ENCODE results near the gene GRAP. TPM values are rescaled to one million over a fixed set of nuclear protein-coding genes. Genes with fewer than 3 reads are reported as not detected.

Gene GRAP
- total RNA-seq, 1 experiment from 2014 or later, result 0.66 TPM

- no peak for DNase-seq
- Histone ChIP-seq H3K27me3 (ENCODE audit: control insufficient read depth, insufficient read depth, low read length) (no peaks in the 10 kb centered on the region), H3K36me3 (replicated peaks; ENCODE audit: control insufficient read depth, insufficient read depth, low read length) (no peaks in the 10 kb centered on the region), H3K4me3 (ENCODE audit: insufficient read depth, low read depth, low read length) (no peak overlapping the region)
These were observed 29.4 kb downstream of the GRAP start for GRCh38 chr17:19017401-19017800.

- no peak overlapping the region for H3K4me3 ChIP-seq (ENCODE audit: insufficient read depth, low read depth, low read length)
- DNase-seq, result no peak
- H3K36me3 ChIP-seq (replicated peaks; ENCODE audit: control insufficient read depth, insufficient read depth, low read length), result no peaks in the 10 kb centered on the region
- H3K27me3 ChIP-seq (ENCODE audit: control insufficient read depth, insufficient read depth, low read length), result no peaks in the 10 kb centered on the region
These were observed 29.9 kb downstream of the GRAP start for GRCh38 chr17:19016881-19017280.

DNA sequence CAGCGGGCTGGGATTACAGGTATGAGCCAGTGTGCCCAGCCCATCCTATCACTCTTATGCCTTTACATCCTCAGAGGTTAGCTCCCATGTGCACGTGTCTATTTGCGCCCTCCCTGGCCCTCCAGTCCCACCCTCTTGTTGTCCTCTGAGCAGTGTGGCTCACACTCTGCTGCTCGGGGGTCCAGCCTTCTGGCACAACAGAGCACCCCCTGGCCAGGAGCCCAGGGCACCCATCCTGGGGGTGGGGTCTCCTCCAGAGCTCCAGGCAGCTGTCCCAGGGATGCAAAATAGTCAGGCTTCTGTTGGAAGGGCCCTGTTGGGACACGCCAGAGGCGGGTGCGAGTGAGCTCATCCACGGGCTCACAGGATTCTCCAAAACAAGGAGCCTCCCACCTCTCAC lies 30.5 kb downstream of the GRAP start:
- DNase-seq, result no peak
- Histone ChIP-seq H3K27me3 (ENCODE audit: control insufficient read depth, insufficient read depth, low read length) (no peaks in the 10 kb centered on the region), H3K4me3 (ENCODE audit: insufficient read depth, low read depth, low read length) (no peak overlapping the region), H3K36me3 (replicated peaks; ENCODE audit: control insufficient read depth, insufficient read depth, low read length) (no peaks in the 10 kb centered on the region)

- Histone ChIP-seq H3K36me3 (replicated peaks; ENCODE audit: control insufficient read depth, insufficient read depth, low read length) (no peaks in the 10 kb centered on the region), H3K4me3 (ENCODE audit: insufficient read depth, low read depth, low read length) (no peak overlapping the region), H3K27me3 (ENCODE audit: control insufficient read depth, insufficient read depth, low read length) (no peaks in the 10 kb centered on the region)
- no peak for DNase-seq
These were observed 31.3 kb downstream of the GRAP start for GRCh38 chr17:19015428-19015827.

- H3K27me3 ChIP-seq (ENCODE audit: control insufficient read depth, insufficient read depth, low read length), result no peaks in the 10 kb centered on the region
- H3K36me3 ChIP-seq (replicated peaks; ENCODE audit: control insufficient read depth, insufficient read depth, low read length), result no peaks in the 10 kb centered on the region
- DNase-seq, result no peak
- no peak overlapping the region for H3K4me3 ChIP-seq (ENCODE audit: insufficient read depth, low read depth, low read length)
These were observed 32.0 kb downstream of the GRAP start for GRCh38 chr17:19014628-19015215.

- no peak for DNase-seq
- no peak overlapping the region for H3K4me3 ChIP-seq (ENCODE audit: insufficient read depth, low read depth, low read length)
- no peaks in the 10 kb centered on the region for H3K36me3 ChIP-seq (replicated peaks; ENCODE audit: control insufficient read depth, insufficient read depth, low read length)
- H3K27me3 ChIP-seq (ENCODE audit: control insufficient read depth, insufficient read depth, low read length), result no peaks in the 10 kb centered on the region
These were observed 32.7 kb downstream of the GRAP start for GRCh38 chr17:19013806-19014627.

- Histone ChIP-seq H3K4me3 (ENCODE audit: insufficient read depth, low read depth, low read length) (no peak overlapping the region), H3K27me3 (ENCODE audit: control insufficient read depth, insufficient read depth, low read length) (no peaks in the 10 kb centered on the region), H3K36me3 (replicated peaks; ENCODE audit: control insufficient read depth, insufficient read depth, low read length) (no peaks in the 10 kb centered on the region)
- DNase-seq, result no peak
These were observed 33.5 kb downstream of the GRAP start for GRCh38 chr17:19013226-19013625.

DNA sequence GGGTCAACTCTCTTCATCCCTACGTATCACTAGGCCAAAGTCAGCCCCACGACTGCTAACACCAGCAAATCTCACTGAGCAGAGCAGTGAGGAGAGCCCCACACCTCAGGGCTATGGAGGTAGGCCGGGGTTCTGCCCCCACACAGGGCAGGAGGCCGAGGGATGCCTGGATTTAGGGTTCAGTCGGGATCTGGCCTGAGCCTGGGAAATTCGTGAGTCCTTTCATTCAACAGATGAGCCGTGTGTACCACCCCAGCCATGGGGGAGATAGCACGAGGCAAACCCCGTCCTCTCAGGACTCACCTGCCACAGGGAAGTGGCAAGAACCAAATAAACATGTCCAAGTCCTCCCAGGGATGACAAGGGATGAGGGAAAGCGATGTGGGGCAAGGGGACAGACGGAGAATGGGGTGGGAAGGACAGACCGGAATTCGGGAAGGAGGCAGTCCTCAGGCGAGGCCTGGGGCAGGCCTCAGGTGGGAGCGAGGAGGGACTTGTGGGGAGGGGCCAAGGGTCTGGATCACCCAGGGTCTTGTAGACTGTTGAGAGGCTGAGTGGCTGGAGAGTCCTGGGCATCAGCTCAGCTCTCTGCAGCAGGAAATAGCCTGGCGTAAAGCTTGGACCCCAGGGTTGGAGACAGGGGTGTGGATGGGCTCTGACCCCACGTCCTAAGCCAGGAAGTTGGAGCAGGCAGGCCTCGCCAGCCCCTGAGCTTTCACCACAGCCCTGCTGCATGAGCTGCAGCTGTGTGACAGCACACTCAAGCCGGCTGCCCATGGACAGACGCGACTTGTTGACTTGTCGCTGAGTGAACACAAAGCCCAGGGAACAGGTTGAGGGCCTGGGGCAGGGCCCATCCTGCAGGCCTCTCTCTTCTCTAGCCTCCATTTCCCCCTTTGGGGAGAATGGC lies 34.3 kb downstream of the GRAP start:
- Histone ChIP-seq H3K36me3 (replicated peaks; ENCODE audit: control insufficient read depth, insufficient read depth, low read length) (no peaks in the 10 kb centered on the region), H3K27me3 (ENCODE audit: control insufficient read depth, insufficient read depth, low read length) (no peaks in the 10 kb centered on the region), H3K4me3 (ENCODE audit: insufficient read depth, low read depth, low read length) (no peak overlapping the region)
- no peak for DNase-seq

GRCh38 chr17:19011581-19011980 lies 35.2 kb downstream of the GRAP start:
- Histone ChIP-seq H3K27me3 (ENCODE audit: control insufficient read depth, insufficient read depth, low read length) (no peaks in the 10 kb centered on the region), H3K36me3 (replicated peaks; ENCODE audit: control insufficient read depth, insufficient read depth, low read length) (no peaks in the 10 kb centered on the region)

DNA sequence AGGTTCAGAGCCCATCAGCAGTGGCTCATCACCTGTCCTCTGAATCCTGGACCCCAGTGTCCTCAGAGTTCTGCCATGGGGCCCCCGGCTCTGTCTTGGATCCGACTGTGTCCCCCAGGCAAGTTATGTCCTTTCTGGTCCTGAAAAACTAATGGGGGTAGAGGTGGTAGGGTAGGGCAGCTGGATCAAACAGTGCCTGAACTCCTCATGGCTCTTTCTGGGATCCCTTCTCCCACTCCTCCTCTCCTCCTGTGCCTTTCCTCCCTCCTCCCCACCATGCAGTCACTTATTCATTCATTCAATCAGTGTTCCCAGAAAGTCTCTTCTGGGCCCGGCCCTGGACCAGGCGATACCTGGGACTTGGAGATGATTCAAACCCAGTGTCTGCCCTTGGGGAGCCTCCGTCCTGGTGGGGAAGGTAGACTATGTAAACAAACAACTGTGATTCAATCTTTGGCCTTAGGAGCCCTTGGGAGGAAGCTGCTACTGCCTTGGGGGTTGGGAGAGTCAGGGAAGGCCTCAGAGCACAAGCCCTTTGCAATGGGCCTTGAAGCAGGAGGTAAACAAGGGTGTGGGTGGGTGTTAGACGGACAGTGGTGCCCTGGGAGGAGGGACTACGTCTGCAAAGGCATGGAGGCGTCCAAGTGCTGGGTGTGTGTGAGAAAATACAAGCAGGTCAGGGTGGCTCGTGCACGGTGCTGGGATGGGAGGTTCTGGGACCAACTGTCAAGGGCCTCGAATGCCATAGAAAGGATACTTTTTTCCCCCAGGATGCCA lies 35.8 kb downstream of the GRAP start:
- no peaks in the 10 kb centered on the region for H3K36me3 ChIP-seq (replicated peaks; ENCODE audit: control insufficient read depth, insufficient read depth, low read length)
- H3K27me3 ChIP-seq (ENCODE audit: control insufficient read depth, insufficient read depth, low read length), result no peaks in the 10 kb centered on the region
- DNase-seq, result no peak
- H3K4me3 ChIP-seq (ENCODE audit: insufficient read depth, low read depth, low read length), result no peak overlapping the region

More at GRCh38 chr17:19011581-19011980, 35.2 kb downstream of the GRAP start:
- DNase-seq, result no peak
- H3K4me3 ChIP-seq (ENCODE audit: insufficient read depth, low read depth, low read length), result no peak overlapping the region

DNA sequence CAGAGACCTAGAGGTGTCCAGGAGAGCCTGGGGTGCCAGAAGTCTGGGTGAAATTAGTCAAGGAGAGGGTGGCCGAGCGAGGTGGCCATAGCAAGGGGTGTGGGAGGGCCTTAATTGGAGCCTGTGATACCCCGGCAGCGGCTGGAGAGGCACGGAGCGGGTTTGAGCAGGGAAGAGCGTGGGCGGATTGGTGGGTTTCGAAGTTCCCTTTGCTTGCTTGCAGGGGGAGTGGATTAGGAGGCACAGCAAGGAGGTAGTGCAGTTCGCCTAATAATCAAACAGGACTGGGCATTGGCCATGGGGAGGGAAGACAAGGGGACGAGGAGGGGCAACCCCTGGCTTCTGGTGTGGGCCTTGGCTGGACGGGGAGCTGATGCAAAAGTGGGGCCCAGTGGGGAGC lies 36.8 kb downstream of the GRAP start:
- Histone ChIP-seq H3K27me3 (ENCODE audit: control insufficient read depth, insufficient read depth, low read length) (no peaks in the 10 kb centered on the region), H3K36me3 (replicated peaks; ENCODE audit: control insufficient read depth, insufficient read depth, low read length) (no peaks in the 10 kb centered on the region), H3K4me3 (ENCODE audit: insufficient read depth, low read depth, low read length) (no peak overlapping the region)
- no peak for DNase-seq

DNA sequence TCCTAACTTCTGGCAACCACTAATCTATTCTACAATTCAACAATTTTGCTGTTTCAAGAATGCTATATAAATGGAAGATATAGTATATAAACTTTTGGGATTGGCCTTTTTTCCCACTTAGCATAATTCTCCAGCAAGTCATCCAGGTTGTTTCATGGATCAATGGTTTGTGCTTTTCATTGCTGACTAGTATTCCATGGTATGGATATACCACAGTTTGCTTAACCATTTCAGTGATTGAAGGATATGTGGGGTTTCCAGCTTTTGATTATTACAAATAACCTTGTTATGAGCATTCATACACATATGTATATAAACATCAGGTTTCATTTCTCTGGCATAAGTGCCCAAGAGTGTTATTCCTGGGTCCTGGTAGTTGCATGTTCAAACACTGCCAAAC lies 40.1 kb downstream of the GRAP start:
- DNase-seq, result no peak
- no peaks in the 10 kb centered on the region for H3K27me3 ChIP-seq (ENCODE audit: control insufficient read depth, insufficient read depth, low read length)
- H3K4me3 ChIP-seq (ENCODE audit: insufficient read depth, low read depth, low read length), result no peak overlapping the region
- peaks cover 11% of the 10 kb centered on the region for H3K36me3 ChIP-seq (replicated peaks; ENCODE audit: control insufficient read depth, insufficient read depth, low read length)

DNA sequence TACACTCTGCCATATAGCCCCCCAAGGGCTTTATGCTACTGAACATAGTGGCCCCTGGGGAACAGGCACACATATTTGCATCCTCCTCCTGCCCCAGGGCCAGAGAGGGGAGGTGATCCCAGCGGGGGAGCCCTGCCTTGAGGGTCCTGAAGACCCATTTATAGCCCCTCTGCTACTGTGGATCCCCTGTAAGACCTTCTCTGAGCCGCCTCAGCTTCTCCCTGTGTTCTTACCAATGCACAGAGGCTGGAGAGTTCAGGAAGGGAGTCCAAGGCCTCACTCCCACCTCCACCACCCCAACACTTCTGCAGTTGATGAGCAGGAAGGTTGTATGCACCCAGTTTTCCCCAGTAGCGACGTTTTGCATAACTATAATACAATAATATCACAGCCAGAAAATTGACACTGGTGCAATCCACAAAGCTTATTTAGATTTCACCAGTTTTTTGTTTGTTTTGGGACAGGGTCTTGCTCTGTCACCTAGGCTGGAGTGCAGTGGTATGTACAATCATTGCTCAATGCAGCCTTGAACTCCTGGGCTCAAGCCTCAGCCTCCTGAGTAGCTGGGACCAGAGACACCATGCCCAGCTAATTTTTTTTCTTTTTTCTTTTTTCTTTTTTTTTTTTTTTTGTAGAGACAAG lies 40.8 kb downstream of the GRAP start:
- Histone ChIP-seq H3K27me3 (ENCODE audit: control insufficient read depth, insufficient read depth, low read length) (no peaks in the 10 kb centered on the region), H3K36me3 (replicated peaks; ENCODE audit: control insufficient read depth, insufficient read depth, low read length) (peaks cover 13% of the 10 kb centered on the region), H3K4me3 (ENCODE audit: insufficient read depth, low read depth, low read length) (no peak overlapping the region)
- DNase-seq, result no peak

Data from H7 (cell line).